ENCODE data around the gene MSMP.

MSMP gene

GRCh38 chr9:35731415-35732184, 22.5 kb downstream of the MSMP start:
- CTCF ChIA-PET: interaction anchor here (0.6 to 1.7 kb wide), 4 partner anchors 36 to 85 kb away, joined by 3 to 7 read pairs (median 3); partner anchors contain the start of genes ARHGEF39 and CCDC107

GRCh38 chr9:35730486-35730854, 23.6 kb downstream of the MSMP start:
- POLR2A ChIA-PET (ENCODE audit: low non-redundant PET): interaction anchor here (0.8 kb wide), 1 partner anchor 69 kb away, joined by 3 read pairs; no protein-coding TSS in a partner anchor
- TF ChIP-seq CTCF (conservative IDR thresholded peaks at IDR 0.05; ENCODE audit: low read depth): no peak
- CTCF ChIA-PET: interaction anchor here (0.6 kb wide), 1 partner anchor 1622 kb away, joined by 3 read pairs; no protein-coding TSS in a partner anchor
- H3K27ac ChIP-seq: peak overlapping the region; percentile 50
- DNase-seq (ENCODE audit: low spot score): no peak

More at GRCh38 chr9:35731415-35732184, 22.5 kb downstream of the MSMP start:
- POLR2A ChIA-PET (ENCODE audit: low non-redundant PET): interaction anchor here (1.0 to 2.4 kb wide), 2 partner anchors 18 to 85 kb away, joined by 4 to 13 read pairs; partner anchors contain the start of genes GBA2 and RGP1
- H3K27ac ChIP-seq: peak overlapping the region; percentile 95
- no peak for TF ChIP-seq CTCF (conservative IDR thresholded peaks at IDR 0.05; ENCODE audit: low read depth)
- peak; percentile 62 for DNase-seq (ENCODE audit: low spot score)

- TF ChIP-seq CTCF (conservative IDR thresholded peaks at IDR 0.05; ENCODE audit: low read depth): peak; percentile 76
- H3K27ac ChIP-seq: peak overlapping the region; percentile 50
- CTCF ChIA-PET: interaction anchor here (0.5 to 1.1 kb wide), 8 partner anchors 14 to 1623 kb away, joined by 3 to 5 read pairs (median 4); no protein-coding TSS in a partner anchor
- DNase-seq (ENCODE audit: low spot score): peak; percentile 81
- POLR2A ChIA-PET (ENCODE audit: low non-redundant PET): interaction anchor here (0.8 kb wide), 1 partner anchor 69 kb away, joined by 3 read pairs; no protein-coding TSS in a partner anchor
Observed at GRCh38 chr9:35729700-35730485, 24.2 kb downstream of the MSMP start.

GRCh38 chr9:35729101-35729500, 25.0 kb downstream of the MSMP start:
- ChIA-PET POLR2A (ENCODE audit: low non-redundant PET) (no interaction called here), CTCF (interaction anchor here (0.5 to 1.8 kb wide), 7 partner anchors 15 to 1046 kb away, joined by 3 to 8 read pairs (median 5); no protein-coding TSS in a partner anchor)
- peak overlapping the region; percentile 76; the same call in 1 of the 2 replicates for H3K27ac ChIP-seq
- no peak for DNase-seq (ENCODE audit: low spot score)
- TF ChIP-seq CTCF (conservative IDR thresholded peaks at IDR 0.05; ENCODE audit: low read depth): no peak

GRCh38 chr9:35728041-35728971, 25.8 kb downstream of the MSMP start:
- CTCF ChIA-PET: interaction anchor here (0.6 to 1.8 kb wide), 3 partner anchors 29 to 141 kb away, joined by 3 to 8 read pairs (median 4); no protein-coding TSS in a partner anchor
- H3K27ac ChIP-seq: peak overlapping the region; percentile 76

More at GRCh38 chr9:35728041-35728971, 25.8 kb downstream of the MSMP start:
- DNase-seq (ENCODE audit: low spot score): peak; percentile 68
- POLR2A ChIA-PET (ENCODE audit: low non-redundant PET): no interaction called here
- no peak for TF ChIP-seq CTCF (conservative IDR thresholded peaks at IDR 0.05; ENCODE audit: low read depth)

All from RWPE1 (cell line).